GM18858 (cell line): ENCODE data around the gene ACADL.
"Not testable (repeated sequence)": the region's sequence is repeated elsewhere in the genome, so short reads cannot be mapped to it uniquely, and the experiment has no call there.

Source experiments
- ATAC-seq: cut with Tn5 transposase; IDR thresholded peaks from one replicate; pipeline ENCODE4 v1.9.1; 2021; ENCODE audit not compliant: unreplicated experiment

ACADL gene

GRCh38 chr2:210203558-210203957, 21.7 kb downstream of the ACADL start:
- no peak for ATAC-seq

DNA sequence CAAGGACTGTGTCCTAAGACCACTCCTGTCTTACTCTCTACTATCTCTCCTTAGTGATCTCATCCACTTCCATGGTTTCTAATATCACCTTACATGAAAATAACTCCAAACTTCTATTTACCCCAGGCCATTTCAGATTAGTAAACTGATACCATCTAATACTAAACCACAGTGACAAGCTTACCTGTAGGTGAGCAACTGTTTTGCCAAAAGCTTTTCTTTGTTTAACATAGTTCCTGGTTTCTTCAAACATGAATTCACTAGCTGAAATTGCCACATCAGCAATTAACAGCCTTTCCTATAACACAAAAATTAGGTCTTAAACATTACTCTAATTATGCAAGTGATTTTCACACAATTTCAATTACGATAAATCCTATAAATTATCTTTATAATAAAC, 22.1 kb downstream of the ACADL start:
- ATAC-seq, result no peak

GRCh38 chr2:210199854-210200253, 25.4 kb downstream of the ACADL start:
- ATAC-seq, result no peak

DNA sequence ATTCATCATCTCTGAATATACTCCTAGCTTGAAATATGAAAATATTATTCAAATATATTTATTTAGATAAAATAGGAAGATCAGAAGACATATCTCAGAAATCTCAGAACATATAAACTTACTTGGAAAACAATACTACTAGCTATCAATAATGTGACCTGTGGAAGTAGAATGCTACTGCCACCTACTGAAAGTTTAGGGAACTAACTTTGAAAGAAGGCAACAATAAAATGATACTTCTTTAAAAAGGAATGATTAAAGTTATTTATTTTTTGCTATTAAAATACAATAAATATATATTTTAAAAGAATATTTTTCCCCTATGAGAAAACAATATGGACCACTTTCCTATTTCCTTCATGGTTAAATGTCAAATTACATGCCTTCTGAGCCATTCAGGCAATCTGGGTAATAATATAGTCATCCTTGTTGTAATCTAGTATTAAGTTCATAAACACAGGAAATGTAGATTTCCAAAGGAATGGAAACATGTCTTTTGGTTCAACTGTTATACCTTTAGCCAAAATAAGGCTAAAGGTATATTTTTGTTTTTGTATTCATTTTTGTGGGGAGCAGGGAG, 26.0 kb downstream of the ACADL start:
- ATAC-seq, result peak; percentile 51

GRCh38 chr2:210198326-210198725, 26.9 kb downstream of the ACADL start:
- ATAC-seq, result no peak

DNA sequence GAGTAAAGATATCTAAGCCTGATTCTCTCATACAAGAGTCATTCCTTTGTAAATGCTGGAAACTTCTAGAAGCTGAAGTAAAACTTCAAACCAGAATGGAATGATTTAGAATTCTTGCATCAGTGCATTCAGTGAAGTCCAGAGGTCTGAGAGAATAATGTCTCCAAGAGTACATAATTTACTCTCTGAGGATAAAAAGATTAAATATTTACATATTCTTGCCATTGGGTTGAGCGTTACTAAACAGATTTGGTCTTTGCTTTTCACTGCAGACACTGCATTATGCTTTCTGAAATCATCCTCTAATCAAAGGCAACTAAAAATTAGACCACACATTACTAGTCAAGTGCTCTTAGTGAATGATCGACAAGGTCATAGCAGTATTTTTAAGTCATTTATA, 27.5 kb downstream of the ACADL start:
- no peak for ATAC-seq

- no peak for ATAC-seq
Observed at GRCh38 chr2:210195101-210195852, 30.0 kb downstream of the ACADL start.

- ATAC-seq, result no peak
Observed at GRCh38 chr2:210190345-210190744, 34.9 kb downstream of the ACADL start.

DNA sequence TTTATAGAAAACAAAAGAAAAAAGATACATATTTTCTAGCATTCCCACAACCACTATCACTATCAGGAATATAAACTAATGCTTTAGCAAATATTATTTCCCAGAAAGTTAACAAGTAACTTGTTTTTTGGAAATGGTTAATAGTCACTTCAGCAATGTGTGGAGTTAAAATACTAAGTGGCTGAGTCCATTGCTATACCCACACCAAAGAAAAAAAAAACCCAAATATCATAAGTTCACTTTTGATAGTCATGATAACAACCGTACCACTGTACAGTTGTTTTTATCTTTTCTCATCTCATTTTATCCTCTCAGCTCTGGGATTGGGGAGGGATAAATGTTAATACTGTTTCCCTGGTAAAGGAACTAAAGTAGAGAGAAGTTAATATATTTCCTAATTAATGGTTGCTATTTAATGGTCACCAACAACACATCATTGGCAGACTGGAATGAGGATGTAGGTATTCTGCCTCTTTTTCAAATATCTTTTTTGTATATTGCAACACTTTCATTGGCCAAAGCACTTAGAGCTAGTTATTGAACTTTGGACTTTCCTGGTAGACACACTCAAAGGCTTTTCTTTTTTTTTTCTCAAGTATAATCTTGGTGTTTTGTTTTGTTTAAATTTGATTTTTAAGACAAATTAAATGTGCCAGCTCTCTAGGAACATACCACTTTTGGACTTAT, 35.7 kb downstream of the ACADL start:
- no peak for ATAC-seq

GRCh38 chr2:210188755-210189154, 36.5 kb downstream of the ACADL start:
- no peak for ATAC-seq

GRCh38 chr2:210188190-210188589, 37.1 kb downstream of the ACADL start:
- no peak for ATAC-seq

DNA sequence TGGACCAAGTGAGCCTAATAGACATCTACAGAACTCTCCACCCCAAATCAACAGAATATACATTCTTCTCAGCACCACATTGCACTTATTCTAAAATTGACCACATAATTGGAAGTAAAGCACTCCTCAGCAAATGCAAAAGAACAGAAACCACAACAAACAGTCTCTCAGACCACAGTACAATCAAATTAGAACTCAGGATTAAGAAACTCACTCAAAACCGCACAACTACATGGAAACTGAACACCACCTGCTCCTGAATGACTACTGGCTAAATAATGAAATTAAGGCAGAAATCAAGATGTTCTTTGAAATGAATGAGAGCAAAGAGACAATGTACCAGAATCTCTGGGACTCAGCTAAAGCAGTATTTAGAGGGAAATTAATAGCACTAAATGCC, 41.3 kb downstream of the ACADL start:
- not testable (repeated sequence) for ATAC-seq

DNA sequence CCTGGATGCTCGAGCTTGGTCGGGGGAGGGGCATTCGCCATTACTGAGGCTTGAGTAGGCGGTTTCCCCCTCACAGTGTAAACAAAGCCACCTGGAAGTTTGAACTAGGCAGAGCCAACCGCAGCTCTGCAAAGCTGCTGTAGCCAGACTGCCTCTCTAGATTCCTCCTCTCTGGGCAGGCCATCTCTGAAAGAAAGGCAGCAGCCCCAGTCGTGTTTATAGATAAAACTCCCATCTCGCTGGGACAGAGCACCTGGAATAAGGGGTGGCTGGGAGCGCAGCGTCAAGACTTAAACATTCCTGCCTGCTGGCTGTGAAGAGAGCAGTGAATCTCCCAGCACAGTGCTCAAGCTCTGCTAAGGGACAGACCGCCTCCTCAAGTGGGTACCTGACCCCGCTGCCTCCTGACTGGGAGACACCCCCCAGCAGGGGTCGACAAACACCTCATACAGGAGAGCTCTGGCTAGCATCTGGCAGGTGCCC, 43.6 kb downstream of the ACADL start:
- not testable (repeated sequence) for ATAC-seq

GRCh38 chr2:210181033-210181605, 44.1 kb downstream of the ACADL start:
- not testable (repeated sequence) for ATAC-seq

- no peak for ATAC-seq
Observed at GRCh38 chr2:210180477-210180876, 44.8 kb downstream of the ACADL start.

- ATAC-seq, result no peak
Observed at GRCh38 chr2:210179351-210179990, 45.8 kb downstream of the ACADL start.

GRCh38 chr2:210177769-210178168, 47.5 kb downstream of the ACADL start:
- no peak for ATAC-seq

DNA sequence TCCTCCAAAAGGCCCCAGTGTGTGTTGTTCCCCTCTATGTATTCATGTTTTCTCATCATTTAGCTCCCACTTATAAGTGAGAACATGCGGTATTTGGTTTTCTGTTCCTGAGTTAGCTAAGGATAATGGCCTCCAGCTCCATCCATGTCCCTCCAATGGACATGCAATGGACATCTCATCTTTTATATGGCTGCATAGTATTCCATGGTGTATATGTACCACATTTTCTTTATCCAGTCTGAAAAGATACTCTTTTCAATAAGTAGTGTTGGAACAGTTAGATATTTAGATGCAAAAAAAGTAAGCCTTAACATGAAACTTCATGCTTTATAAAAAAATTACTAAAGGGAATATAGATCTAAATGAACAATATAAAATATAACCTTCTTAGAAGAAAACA, 48.1 kb downstream of the ACADL start:
- ATAC-seq, result not testable (repeated sequence)

DNA sequence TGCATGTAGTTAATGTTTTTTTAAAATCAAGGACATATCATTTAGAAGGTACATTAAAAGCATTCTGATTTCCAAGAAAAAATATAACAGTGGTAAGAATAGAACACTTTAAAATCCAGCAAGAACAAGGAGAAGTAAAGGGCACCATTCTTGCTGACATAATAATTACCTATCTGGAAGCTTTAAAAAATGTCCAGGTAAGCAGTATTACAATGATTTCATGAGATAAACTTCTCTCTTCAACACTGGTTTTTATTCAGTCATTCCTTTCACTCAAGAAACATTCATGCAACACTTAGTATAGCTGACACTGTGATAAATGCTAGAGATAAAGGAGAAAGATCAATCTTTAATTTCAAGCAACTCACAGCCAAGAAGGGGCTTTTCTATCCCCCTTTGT, 51.2 kb downstream of the ACADL start:
- no peak for ATAC-seq

DNA sequence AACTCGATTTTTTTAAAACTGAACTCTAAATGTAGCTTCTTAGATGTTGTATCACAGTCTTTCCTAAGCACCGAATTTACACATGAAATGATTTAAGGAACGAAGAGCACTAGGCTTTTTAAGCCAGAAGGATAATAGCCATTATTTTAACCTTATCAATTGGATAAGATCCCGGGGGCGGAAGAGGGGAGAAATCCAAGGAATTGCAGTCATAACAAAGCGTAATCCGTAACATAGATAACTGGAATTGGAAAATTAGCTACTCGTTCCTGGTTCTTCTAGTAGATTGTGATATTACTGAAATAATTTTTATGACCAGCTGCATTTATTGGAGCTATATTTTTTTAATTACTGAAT, 53.0 kb downstream of the ACADL start:
- no peak for ATAC-seq
